Measurements from ENCODE around the gene TTLL7.

TTLL7 gene

DNA sequence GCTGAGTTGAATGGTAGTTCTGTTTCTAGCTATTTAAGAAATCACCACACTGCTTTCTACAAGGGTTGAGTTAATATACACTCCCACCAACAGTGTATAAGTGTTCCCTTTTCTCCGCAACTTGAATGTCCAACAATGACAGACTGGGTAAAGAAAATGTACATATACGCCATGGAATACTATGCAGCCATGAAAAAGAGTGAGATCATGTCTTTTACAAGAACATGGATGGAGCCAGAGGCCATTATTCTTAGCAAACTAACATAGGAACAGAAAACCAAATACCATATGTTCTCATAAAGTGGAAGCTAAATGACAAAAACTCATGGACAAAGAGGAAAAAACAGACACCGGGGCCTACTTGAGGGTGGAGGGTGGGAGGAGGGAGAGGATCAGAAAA, 14.8 kb upstream of the TTLL7 start:
- Histone ChIP-seq H3K4me2 (ENCODE audit: low read depth, low read length) (no peak overlapping the region), H3K9me2 (replicated peaks; ENCODE audit: insufficient read depth, low read length) (no peaks in the 10 kb centered on the region), H3K79me2 (ENCODE audit: low read length) (no peaks in the 10 kb centered on the region), H3F3A (ENCODE audit: insufficient read depth, low read length) (no peaks in the 10 kb centered on the region), H3K36me3 (replicated peaks; ENCODE audit: insufficient read depth, low read length) (no peaks in the 10 kb centered on the region), H4K20me1 (ENCODE audit: insufficient read depth, low read length) (no peaks in the 10 kb centered on the region), H3K27ac (ENCODE audit: low read length) (no peak overlapping the region), H3K4me3 (ENCODE audit: low read length) (no peak overlapping the region), H2AFZ (ENCODE audit: low read length) (no peak overlapping the region), H3K9me3 (replicated peaks; ENCODE audit: insufficient read depth, low read length) (no peaks in the 10 kb centered on the region), H3K9ac (ENCODE audit: low read length) (no peak overlapping the region), H3K4me1 (ENCODE audit: low read length) (0 out of 2 replicates have a peak, but pooled peaks cover 3% of the 10 kb centered on the region), H3K27me3 (replicated peaks; ENCODE audit: insufficient read depth, low read length) (no peaks in the 10 kb centered on the region)
- no peak for DNase-seq
- TF ChIP-seq, protein P1, sequence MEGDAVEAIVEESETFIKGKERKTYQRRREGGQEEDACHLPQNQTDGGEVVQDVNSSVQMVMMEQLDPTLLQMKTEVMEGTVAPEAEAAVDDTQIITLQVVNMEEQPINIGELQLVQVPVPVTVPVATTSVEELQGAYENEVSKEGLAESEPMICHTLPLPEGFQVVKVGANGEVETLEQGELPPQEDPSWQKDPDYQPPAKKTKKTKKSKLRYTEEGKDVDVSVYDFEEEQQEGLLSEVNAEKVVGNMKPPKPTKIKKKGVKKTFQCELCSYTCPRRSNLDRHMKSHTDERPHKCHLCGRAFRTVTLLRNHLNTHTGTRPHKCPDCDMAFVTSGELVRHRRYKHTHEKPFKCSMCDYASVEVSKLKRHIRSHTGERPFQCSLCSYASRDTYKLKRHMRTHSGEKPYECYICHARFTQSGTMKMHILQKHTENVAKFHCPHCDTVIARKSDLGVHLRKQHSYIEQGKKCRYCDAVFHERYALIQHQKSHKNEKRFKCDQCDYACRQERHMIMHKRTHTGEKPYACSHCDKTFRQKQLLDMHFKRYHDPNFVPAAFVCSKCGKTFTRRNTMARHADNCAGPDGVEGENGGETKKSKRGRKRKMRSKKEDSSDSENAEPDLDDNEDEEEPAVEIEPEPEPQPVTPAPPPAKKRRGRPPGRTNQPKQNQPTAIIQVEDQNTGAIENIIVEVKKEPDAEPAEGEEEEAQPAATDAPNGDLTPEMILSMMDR (IDR thresholded peaks at IDR 0.05; ENCODE audit: low read length), result no peak
- TF ChIP-seq EZH2phosphoT487 (IDR thresholded peaks at IDR 0.05; ENCODE audit: low read length) (no peak), EZH2 (optimal IDR thresholded peaks at IDR 0.05; ENCODE audit: low read depth, low read length) (no peak)

DNA sequence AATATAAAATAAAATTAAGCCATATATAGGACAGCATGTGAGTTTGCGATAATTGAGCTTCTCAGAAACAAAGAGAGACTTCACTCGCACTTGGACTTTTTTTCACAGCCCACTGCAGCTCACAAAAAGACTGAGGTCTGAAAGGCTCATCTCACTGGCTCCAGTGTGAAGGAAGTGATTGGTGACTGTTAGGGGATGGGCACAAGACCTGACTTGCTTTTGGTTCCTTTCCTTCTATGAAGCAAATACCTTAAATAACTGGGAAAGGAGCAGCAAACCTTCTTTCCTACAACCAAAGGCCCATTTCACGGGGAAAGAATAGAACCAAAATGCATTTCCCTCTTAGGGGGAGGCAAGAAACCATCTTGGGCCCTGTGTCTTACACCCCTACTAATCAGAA, 13.1 kb upstream of the TTLL7 start:
- H4K20me1 ChIP-seq (ENCODE audit: insufficient read depth, low read length), result no peaks in the 10 kb centered on the region
- H3K9me2 ChIP-seq (replicated peaks; ENCODE audit: insufficient read depth, low read length), result no peaks in the 10 kb centered on the region
- no peak overlapping the region for H2AFZ ChIP-seq (ENCODE audit: low read length)
- TF ChIP-seq, protein P1 (IDR thresholded peaks at IDR 0.05; ENCODE audit: low read length), result no peak
- TF ChIP-seq EZH2 (optimal IDR thresholded peaks at IDR 0.05; ENCODE audit: low read depth, low read length) (no peak), EZH2phosphoT487 (IDR thresholded peaks at IDR 0.05; ENCODE audit: low read length) (no peak)
- H3K4me1 ChIP-seq (ENCODE audit: low read length), result 0 out of 2 replicates have a peak, but pooled peaks cover 3% of the 10 kb centered on the region
- no peak overlapping the region for H3K4me3 ChIP-seq (ENCODE audit: low read length)
- no peak overlapping the region for H3K4me2 ChIP-seq (ENCODE audit: low read depth, low read length)
- no peak for DNase-seq
- H3K27ac ChIP-seq (ENCODE audit: low read length), result no peak overlapping the region
- no peaks in the 10 kb centered on the region for H3K36me3 ChIP-seq (replicated peaks; ENCODE audit: insufficient read depth, low read length)
- H3K27me3 ChIP-seq (replicated peaks; ENCODE audit: insufficient read depth, low read length), result no peaks in the 10 kb centered on the region
- H3F3A ChIP-seq (ENCODE audit: insufficient read depth, low read length), result no peaks in the 10 kb centered on the region
- H3K9ac ChIP-seq (ENCODE audit: low read length), result no peak overlapping the region
- no peaks in the 10 kb centered on the region for H3K9me3 ChIP-seq (replicated peaks; ENCODE audit: insufficient read depth, low read length)
- H3K79me2 ChIP-seq (ENCODE audit: low read length), result no peaks in the 10 kb centered on the region

DNA sequence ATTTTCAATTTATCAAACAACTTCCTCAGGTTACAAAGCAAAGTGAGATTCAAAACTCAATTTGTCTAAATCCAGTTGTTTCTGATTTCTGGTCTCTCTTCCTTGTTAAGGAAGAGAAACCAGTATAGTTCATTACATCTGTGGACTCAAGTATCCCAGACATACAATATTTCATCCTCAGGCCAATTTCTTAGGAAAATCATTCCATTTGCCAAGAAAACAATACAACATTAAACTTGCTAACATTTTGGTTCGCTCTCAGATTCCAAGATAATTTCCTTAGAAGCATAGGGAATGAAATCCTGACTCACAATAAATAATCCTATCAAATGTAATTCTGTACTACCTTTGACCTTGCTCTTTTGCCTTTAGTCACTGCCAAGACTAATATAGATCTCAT, 11.2 kb upstream of the TTLL7 start:
- Histone ChIP-seq H3K27ac (ENCODE audit: low read length) (no peak overlapping the region), H3K4me1 (ENCODE audit: low read length) (0 out of 2 replicates have a peak, but pooled peaks cover 3% of the 10 kb centered on the region), H4K20me1 (ENCODE audit: insufficient read depth, low read length) (no peaks in the 10 kb centered on the region), H3F3A (ENCODE audit: insufficient read depth, low read length) (no peaks in the 10 kb centered on the region), H3K36me3 (replicated peaks; ENCODE audit: insufficient read depth, low read length) (no peaks in the 10 kb centered on the region), H3K27me3 (replicated peaks; ENCODE audit: insufficient read depth, low read length) (no peaks in the 10 kb centered on the region), H3K9ac (ENCODE audit: low read length) (no peak overlapping the region), H3K4me3 (ENCODE audit: low read length) (no peak overlapping the region), H3K9me3 (replicated peaks; ENCODE audit: insufficient read depth, low read length) (no peaks in the 10 kb centered on the region), H2AFZ (ENCODE audit: low read length) (no peak overlapping the region), H3K4me2 (ENCODE audit: low read depth, low read length) (no peak overlapping the region), H3K9me2 (replicated peaks; ENCODE audit: insufficient read depth, low read length) (no peaks in the 10 kb centered on the region), H3K79me2 (ENCODE audit: low read length) (no peaks in the 10 kb centered on the region)
- no peak for DNase-seq
- TF ChIP-seq EZH2phosphoT487 (IDR thresholded peaks at IDR 0.05; ENCODE audit: low read length), result no peak
- TF ChIP-seq EZH2 (optimal IDR thresholded peaks at IDR 0.05; ENCODE audit: low read depth, low read length), result no peak
- TF ChIP-seq, protein P1 (IDR thresholded peaks at IDR 0.05; ENCODE audit: low read length), result no peak
